B cell (primary cell): Measurements from ENCODE around the gene RFX2.

Experiments
- CTCF ChIP-seq: fragments of 200-600 bp; IDR thresholded peaks from one replicate; pipeline ENCODE4 v1.8.0; 2022; ENCODE audit warnings: antibody characterized with exemption, mild to moderate bottlenecking
- EZH2 ChIP-seq: IDR thresholded peaks from 2 replicates; pipeline ENCODE4 v1.6.1; 2012; ENCODE audit warnings: borderline replicate concordance, low read depth, mild to moderate bottlenecking, moderate library complexity, low read length; ENCODE audit not compliant: insufficient read depth, poor library complexity, severe bottlenecking

GRCh38 chr19:6026390-6027227, 83.7 kb downstream of the RFX2 start:
- TF ChIP-seq EZH2 (no peak), CTCF (no peak)
